IPS-18c (cell line): ENCODE results near the gene ZNF579.

Experiments used
- H3K4me3 ChIP-seq: 2 replicates; pipeline ENCODE4 v1.7.0; 2013; ENCODE audit warnings: low read depth, mild to moderate bottlenecking, low read length, moderate library complexity; ENCODE audit not compliant: insufficient read depth
- H3K9me3 ChIP-seq: one replicate; pipeline ENCODE4 v1.6.1; 2013; ENCODE audit warnings: mild to moderate bottlenecking, low read length, moderate library complexity; ENCODE audit not compliant: control insufficient read depth, insufficient read depth

The ZNF579 gene

DNA sequence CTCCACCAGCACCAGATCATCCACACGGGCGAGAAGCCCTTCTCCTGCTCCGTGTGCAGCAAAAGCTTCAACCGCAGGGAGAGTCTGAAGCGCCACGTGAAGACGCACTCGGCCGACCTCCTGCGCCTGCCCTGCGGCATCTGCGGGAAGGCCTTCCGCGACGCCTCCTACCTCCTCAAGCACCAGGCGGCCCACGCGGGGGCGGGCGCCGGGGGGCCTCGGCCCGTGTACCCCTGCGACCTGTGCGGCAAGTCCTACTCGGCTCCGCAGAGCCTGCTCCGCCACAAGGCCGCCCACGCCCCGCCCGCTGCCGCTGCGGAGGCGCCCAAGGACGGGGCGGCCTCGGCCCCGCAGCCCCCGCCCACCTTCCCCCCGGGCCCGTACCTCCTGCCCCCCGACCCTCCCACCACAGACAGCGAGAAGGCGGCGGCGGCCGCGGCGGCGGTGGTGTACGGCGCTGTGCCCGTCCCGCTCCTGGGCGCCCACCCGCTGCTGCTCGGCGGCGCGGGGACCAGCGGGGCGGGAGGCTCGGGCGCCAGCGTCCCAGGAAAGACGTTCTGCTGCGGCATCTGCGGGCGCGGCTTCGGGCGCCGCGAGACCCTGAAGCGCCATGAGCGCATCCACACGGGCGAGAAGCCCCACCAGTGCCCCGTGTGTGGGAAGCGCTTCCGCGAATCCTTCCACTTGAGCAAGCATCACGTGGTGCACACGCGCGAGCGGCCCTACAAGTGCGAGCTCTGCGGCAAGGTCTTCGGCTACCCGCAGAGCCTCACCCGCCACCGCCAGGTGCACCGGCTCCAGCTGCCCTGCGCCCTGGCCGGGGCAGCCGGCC lies 34.3 kb upstream of the ZNF579 start:
- Histone ChIP-seq H3K4me3 (no peak overlapping the region), H3K9me3 (peaks cover 3% of the 10 kb centered on the region)

DNA sequence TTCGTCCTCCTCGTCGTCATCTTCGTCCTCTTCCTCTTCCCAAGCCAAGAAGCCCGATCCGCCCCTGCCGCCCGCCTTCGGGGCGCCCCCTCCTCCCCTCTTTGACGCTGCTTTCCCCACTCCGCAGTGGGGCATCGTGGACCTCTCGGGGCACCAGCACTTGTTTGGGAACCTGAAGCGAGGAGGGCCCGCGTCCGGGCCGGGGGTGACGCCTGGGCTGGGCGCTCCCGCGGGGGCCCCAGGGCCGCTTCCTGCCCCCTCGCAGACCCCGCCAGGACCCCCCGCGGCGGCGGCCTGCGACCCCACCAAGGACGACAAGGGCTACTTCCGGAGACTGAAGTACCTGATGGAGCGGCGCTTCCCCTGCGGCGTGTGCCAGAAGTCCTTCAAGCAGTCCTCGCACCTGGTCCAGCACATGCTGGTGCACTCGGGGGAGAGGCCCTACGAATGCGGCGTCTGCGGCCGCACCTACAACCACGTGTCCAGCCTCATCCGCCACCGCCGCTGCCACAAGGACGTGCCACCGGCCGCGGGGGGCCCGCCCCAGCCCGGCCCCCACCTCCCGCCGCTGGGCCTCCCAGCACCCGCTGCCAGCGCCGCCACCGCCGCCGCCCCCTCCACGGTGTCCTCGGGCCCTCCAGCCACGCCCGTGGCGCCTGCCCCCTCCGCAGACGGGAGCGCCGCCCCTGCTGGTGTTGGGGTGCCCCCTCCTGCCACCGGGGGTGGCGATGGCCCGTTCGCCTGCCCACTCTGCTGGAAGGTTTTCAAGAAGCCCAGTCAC lies 33.5 kb upstream of the ZNF579 start:
- H3K9me3 ChIP-seq, result peaks cover 3% of the 10 kb centered on the region
- H3K4me3 ChIP-seq, result no peak overlapping the region

DNA sequence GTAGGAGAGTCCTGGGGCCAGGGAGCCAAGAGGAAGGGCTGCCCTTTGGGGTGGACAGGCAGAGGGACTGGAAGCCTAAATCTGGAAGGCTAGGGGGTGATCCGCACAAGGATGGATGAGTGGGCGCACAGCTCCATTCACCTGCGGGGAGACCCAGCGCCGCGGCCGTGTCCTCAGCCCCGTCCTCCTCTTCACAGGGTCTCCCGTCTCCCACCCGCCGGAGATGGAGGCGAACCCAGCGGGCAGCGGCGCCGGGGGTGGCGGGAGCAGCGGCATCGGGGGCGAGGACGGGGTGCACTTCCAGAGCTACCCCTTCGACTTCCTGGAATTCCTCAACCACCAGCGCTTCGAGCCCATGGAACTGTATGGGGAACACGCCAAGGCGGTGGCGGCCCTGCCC lies 32.7 kb upstream of the ZNF579 start:
- no peak overlapping the region for H3K4me3 ChIP-seq
- H3K9me3 ChIP-seq, result peaks cover 3% of the 10 kb centered on the region

DNA sequence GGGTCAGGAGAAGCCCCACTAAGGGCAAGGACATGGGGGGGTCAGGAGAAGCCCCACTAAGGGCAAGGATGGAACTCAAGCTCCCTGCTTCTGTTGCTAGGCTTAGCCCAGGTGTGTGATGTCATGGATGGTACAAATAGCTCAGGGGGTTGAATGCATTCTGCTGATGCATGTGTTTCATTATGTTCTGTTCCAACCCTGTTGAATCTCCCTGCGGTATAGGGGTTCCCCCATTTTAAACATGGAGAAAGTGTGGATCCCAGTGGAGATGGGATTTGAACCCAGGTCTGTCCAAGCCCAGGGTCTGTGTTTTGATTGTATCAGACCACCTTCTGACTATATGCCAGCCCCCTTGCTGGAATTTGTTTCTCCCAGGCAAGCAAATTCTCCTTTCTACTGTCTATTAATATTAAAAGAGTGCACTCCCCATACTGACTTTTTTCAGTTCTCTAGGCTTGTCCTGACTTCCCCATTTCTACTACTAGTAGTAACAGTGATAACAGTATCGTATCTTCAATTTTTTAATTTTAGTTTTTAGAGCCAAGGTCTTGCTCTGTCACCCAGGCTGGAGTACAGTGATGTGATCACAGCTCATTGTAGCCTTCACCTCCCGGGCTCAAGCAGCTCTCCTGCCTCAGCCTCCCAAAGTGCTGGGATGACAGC lies 31.5 kb upstream of the ZNF579 start:
- no peaks in the 10 kb centered on the region for H3K9me3 ChIP-seq
- no peak overlapping the region for H3K4me3 ChIP-seq

DNA sequence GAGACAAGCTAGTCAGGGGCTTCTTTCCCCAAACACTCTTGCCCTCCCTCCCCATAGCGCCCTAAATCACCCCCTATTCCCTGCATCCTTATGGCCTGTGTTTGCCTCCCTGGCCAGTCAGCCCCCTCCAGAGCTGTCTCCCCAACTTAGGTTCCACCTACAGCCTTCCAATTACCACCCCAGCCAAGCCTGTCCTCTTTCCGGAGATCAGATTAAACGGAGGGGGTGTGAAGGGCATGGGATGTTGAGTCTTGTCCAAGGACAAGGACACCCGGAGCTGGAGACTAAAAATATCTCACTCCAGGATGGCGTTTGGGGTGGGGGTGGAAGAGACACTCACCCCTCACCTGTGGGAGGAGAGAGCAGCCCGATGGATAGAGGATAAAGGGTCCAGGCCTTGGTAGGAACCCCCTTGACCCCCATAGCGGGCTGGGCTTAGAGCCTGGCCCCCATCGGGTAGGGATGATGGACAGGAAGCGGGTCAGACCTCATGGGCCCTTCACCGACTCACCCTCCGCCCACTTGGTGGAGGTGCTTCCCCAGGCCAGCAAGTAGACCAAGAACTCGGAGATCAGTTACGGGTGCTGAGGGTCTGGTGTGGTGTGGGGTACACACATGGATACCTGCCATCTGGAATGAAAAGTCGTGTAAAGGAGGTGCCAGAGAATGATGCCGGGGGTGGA lies 30.8 kb upstream of the ZNF579 start:
- Histone ChIP-seq H3K9me3 (no peaks in the 10 kb centered on the region), H3K4me3 (no peak overlapping the region)

DNA sequence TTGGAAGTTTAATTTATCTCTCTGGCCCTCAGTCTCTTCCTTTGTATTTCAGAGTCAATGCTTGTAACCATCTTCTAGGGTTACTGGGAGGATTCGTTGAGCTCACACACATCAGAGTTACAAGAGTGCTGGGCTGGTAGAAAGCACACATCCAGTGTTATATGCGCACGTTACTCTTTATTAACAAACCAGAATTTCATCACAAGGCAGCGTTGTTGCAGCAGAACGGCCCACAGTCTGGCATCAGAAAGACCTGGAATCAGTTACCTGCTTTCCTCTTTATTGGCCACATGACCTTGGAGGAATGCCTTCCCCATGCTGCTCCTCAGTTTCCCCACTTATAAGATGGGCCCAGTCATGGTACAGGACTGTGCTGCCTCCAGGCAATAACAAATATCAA lies 28.7 kb upstream of the ZNF579 start:
- no peak overlapping the region for H3K4me3 ChIP-seq

DNA sequence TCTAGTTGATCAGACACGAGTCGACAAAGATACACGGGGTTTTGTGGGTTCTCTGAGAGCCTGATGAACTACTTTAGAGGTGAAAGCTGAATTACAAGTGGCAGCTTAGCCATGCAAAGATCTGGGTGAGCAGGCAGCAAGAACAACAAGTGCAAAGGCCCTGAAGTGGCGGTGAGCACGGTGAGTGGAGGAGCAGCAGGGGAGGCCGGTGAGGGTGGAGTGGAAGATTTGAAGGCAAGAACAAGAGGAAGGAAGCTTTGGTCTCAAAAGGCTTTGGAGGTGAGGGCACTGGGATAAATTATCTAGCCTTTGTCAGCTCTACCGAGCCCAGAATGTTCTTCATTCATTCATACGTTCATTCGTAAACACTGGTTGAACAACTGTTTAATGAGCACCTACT lies 26.2 kb upstream of the ZNF579 start:
- H3K4me3 ChIP-seq, result peak overlapping the region; percentile 82; the same call in 1 of the 2 replicates
- no peaks in the 10 kb centered on the region for H3K9me3 ChIP-seq

More for the DNA sequence above, 28.7 kb upstream of the ZNF579 start:
- no peaks in the 10 kb centered on the region for H3K9me3 ChIP-seq

DNA sequence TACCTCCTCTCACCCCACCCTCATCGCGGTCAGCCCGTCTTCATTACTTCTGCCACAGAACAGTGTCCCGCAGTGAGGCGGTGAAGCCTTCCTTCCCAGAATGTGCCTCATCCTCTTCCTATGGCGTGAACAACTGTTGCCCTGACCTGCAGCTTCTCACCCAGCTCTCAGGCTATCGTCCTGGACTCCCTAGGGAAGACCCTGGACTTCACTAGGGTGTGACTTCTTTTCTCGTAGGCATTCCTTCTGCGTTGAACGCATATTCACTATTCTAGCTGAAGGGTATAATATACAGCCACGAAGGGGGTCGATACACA lies 25.8 kb upstream of the ZNF579 start:
- no peaks in the 10 kb centered on the region for H3K9me3 ChIP-seq
- peak overlapping the region; percentile 82; the same call in 1 of the 2 replicates for H3K4me3 ChIP-seq

DNA sequence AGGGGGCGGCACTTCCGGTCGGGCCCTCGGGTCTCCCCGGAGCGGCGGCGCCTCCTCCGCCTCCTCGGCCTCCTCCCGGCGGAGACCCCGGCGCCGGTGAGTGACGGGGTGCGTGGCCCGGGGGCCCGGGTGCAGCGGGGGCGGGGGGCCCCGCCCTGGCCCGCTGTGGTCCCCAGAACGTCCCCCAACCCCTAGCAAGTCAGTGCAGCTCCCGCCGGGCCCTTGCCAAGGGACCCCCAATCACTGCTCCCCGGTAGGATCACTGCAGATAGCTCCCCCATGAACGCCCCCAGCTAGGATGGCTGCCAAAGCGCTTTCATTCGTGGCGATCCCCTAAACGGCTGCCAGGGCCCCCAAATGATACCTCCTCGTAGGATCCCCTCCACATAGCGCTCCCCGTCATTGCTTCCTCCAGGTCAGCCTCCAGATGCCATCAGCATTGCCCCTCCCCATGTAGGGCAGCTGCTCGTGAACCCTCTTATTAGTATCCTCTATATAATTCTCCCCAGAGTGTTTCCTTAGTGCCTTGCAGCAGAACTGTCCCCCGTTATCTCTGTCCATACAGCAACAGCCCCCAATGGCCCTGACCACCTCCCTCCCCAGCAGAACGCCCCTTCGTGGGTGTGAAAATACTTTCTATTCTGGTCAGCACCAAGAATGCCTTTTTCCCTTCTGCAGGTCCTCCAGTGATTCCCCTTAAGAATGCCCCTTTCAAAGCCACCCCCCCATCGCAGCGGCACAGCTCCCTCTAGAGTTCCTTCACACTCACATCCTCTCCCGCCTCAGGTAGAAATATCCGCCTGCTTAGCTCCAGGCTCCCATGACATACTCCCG lies 25.2 kb upstream of the ZNF579 start, which contains the start of gene ZNF865:
ZNF865 (plus strand) TSS at position 11 of the 834 bp plus-strand sequence. CDS start 7,972 bp downstream, outside the sequence.
- no peaks in the 10 kb centered on the region for H3K9me3 ChIP-seq
- H3K4me3 ChIP-seq, result peak within 1 kb of the TSS; percentile 82

DNA sequence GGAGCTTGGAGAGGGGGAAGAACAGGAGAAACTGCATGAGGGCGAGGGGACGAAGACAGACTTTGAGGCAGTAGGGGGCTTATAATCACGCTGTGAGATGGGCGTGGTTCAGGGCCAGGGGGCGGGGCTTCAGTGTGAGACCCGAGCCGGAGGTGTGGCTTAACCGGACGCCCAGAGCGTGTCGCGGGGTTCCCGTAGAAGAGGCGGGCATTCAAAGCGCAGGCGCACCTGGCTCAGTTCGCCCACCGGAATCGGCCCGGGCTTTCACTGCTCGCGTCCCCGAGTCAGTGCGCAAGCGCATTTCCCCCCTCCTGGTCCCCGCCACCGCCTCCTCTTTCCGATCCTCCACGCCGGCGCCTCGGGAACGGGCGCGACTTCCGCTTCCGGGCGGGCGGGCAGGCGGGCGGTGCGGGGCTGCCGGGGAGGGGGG lies 24.6 kb upstream of the ZNF579 start:
- Histone ChIP-seq H3K4me3 (peak overlapping the region; percentile 82), H3K9me3 (no peaks in the 10 kb centered on the region)

DNA sequence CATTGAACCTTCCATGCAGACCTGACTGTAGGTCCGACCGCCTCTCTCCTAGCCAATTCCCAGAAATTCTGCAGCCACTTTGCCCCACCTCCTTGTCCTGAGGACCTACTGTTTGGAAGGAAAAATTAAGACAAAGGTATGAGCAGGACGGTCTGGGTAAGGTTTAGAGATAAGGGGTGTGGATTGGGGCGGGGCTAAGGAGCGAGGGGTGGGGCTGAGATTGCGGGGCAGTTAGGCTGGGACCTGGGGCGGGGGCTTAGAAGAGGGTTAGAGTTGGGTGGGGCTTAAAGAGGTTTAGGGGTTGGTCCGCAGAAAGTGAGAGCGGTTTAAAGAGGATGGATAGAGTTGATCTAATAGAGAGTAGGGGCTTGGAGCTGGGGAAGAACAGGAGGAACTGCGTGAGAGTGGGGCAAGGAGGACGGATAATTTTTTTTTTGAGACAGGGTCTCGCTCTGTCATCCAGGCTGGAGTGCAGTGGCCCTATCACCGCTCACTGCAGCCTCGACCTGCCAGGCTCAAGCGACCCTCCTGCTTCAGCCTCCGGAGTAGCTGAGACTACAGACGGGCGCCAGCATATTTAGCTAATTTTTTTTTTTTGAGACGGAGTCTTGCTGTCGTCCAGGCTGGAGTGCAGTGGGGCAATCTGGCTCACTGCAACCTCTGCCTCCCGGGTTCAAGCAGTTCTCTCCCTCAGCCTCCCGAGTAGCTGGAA lies 23.1 kb upstream of the ZNF579 start:
- no peaks in the 10 kb centered on the region for H3K9me3 ChIP-seq
- no peak overlapping the region; the same call in 1 of the 2 replicates for H3K4me3 ChIP-seq

DNA sequence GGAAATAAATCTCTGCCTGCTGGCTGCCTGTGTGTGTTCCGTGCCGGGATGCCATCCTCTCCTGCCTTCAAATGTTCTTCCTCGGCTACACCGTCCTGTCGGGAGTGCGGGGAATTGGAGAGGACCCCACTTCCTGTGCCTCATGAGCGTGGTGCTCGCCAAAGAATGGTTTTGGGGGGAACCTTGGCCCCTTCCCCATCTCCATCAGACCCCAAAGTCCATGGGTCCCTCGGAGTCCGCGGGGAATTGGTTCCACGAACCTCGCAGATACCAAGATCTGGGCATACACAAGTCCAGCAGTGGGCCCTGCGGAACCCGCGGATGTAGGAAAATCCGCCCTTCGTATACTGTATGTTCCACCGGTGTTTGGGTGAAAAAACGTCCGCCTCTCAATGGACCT lies 22.5 kb upstream of the ZNF579 start:
- H3K9me3 ChIP-seq, result no peaks in the 10 kb centered on the region
- H3K4me3 ChIP-seq, result no peak overlapping the region

DNA sequence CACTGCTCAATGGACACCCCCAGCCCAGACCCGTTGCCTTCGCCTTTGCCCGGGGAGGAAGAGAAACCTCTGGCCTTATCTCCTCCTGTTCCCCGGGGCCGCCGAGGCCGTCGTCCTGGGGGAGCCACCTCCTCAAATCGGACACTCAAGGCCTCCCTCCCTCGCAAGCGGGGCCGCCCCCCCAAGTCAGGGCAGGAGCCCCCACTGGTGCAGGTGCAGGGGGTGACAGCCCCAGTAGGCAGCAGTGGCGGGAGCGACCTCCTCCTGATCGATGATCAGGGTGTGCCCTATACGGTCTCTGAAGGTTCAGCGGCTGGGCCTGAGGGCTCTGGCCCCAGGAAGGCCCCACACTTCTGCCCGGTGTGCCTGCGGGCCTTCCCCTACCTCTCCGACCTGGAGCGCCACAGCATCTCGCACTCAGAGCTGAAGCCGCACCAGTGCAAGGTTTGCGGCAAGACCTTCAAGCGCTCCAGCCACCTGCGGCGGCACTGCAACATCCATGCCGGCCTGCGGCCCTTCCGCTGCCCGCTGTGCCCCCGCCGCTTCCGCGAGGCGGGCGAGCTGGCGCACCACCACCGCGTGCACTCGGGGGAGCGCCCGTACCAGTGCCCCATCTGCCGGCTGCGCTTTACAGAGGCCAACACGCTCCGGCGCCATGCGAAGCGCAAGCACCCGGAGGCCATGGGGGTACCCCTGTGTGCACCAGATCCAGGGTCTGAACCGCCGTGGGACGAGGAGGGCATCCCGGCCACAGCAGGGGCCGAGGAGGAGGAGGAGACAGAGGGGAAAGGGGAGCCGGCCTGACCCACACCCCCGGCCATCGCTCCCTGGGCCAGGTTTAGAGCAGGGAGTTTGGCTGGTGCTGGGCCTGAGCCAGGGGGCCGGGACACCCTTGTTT lies 21.7 kb upstream of the ZNF579 start:
- H3K9me3 ChIP-seq, result no peaks in the 10 kb centered on the region
- H3K4me3 ChIP-seq, result no peak overlapping the region

DNA sequence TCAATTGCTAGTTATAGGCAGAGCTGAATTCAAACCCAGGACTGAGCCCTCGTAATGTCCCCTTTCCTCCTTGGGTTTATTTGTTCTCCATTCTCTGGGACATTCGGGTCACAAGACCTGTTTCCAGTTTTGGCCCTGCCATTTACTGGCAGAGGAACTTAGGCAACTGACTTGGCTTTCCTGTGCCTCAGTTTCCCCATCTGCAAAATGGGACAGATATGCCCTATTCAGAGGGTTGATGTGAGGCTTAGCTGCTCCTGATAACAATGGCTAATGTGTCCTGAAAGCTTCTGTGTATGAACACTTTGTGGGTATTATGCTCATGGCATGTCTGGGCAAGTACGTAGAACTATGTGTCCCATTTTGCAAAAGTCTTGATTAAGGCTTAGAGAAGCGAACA lies 20.4 kb upstream of the ZNF579 start:
- H3K4me3 ChIP-seq, result peak overlapping the region; percentile 65
- no peaks in the 10 kb centered on the region for H3K9me3 ChIP-seq

DNA sequence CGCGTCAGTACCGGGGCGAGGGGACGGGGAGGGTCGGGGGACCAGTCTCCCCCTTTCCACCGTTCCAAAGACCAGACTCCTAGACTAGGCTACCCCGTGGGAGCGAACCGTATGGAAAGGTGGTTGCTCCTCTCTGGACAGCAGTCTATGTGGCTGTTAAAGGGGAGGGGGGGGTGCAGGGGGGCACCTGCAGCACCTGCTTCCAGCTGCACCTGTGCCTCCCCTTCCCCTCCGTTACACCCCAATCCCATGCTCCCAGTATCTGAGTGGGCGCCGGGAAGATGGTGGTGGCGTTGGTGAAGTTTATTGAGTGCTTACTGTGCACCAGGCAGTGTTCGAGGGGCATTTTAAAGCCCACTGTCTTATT lies 20.0 kb upstream of the ZNF579 start:
- peak overlapping the region; percentile 65 for H3K4me3 ChIP-seq
- no peaks in the 10 kb centered on the region for H3K9me3 ChIP-seq
